Measurements from ENCODE around the gene KRT23.

Gene KRT23

DNA sequence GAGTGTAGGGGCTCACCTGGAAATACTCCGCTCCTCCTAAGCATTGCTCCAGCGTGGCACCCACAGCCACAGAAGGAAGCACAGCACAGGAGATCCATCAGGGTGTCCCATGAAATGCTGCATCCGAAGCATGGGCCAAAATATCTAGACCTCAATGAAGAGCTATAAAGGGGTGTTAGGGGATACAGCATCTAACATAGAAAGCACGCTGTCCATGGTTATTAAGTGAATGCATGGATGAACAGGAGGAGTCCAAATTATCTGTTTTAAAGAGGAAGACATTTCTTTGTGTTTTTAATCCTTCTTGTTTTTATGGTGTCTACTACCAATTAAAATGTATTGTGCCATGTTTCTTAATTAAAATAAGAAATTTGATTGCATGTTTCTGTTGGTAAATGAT lies 30.8 kb downstream of the KRT23 start:
- no peak for DNase-seq

DNA sequence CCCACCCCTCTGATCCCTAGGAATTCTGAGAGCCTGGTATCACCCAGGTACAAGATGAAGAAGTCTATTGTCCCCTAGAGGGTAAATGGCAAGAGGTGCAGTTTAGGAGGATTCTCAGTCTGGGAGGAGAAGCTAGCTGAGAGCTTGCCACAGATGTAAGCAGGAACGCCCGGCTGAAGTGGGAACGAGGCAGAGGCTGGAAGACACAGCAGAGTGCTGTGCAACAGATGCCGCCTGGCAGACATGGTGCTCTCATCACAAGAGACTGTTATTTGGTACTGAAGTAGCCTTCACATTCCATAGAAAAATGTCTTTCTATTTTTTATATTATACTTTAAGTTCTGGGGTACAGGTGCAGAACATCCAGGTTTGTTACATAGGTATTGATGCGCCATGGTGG lies 32.1 kb downstream of the KRT23 start:
- DNase-seq: no peak

DNA sequence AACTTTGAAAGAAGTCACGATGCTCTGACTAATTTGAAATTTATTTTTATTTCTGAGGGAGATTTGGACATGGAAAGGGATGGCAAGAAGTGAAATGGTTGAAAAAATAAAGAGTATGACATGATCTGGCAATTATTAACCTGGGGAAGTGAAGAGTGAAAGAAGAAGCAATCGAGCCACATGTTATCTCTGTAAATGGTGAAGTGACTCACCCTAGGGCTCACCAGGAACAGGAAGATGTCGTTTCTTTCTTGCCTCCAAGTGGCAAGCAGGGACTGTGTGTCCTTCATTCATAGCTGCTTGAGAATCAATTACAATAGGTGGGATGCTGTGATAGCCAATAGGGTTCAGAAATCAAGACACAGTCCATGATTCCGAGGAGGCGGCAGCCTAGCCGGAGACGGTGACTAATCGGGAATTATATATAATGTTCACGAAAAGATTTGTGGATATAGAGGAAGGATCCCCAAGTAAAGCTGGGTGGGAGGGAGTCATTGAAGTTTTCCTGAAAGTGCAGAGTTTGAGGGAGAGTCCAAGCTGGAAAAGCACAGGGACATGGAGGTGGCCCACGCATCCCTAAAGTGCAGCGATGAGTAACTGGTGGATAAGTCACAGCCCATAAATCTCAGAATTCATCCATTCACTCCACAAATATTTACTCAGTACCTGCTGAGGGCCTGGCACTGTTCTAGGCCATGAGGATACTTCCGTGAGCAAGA lies 34.2 kb downstream of the KRT23 start:
- peak; percentile 16 for DNase-seq

DNA sequence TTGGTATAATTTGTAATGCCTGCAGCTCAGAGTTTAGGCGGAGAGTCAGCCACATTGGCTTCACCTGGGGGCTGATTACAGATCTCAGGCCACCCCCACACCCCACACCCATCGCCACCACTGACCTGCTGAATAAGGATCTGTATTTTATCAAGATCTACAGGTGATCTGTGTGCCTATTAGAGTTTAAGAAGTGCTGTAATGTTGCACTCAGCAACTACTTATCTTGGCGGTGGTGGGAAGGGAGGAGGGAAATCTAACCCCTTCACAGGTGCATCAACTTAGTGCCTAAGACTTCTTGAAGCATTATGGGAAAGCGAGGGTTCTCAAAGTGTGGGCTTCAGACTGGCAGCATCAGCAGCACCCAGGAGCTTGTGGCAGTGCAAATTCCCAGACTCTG lies 34.9 kb downstream of the KRT23 start:
- no peak for DNase-seq

DNA sequence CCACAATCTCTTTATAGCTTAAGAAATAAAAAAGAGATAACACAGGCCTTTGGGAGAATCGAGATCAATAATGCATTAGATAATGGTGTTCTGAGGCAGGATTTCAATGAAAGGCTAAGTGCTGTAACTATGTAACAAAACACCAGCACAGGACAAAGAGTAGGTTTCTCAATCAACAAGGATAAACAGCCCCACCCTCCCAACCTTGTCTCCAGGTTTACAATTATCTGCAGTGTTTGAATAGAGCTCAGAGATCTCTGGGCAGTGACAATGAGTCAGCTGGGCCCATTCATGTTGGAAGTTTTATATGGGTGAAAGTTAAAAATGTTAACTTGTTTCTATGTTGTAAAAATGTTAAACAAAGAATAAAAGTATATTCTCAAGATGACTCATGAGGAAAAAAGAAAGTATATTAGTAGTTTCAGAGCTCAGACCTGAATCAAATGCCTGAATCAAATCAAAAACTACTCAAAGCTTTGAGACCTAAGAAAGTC lies 35.4 kb downstream of the KRT23 start:
- no peak for DNase-seq

DNA sequence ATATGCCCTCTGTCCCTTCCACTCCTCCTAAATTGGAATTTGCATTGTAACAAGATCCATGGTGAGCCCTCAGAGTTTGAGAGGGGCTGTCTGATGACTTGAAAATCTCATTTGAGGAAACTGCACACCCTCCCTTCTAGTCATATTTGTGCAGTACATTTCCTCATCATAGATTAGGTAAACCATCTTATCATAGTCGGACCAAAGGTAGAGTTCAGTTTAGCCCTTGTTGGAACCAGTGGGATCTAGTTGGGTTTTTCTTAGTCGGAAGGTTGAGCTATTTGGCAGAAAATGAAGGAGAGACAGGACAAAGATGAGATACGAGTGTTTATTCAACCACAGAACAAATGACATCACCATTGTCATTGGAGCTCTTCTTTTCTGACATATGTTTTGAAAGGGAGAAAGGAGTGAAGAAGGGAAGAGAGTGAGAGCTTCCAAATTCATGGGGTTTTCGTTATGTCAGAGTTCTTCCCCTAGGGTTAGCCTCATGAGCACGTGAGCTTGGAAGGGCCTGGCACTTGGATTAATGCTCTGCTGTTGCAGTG lies 36.6 kb downstream of the KRT23 start:
- no peak for DNase-seq

DNA sequence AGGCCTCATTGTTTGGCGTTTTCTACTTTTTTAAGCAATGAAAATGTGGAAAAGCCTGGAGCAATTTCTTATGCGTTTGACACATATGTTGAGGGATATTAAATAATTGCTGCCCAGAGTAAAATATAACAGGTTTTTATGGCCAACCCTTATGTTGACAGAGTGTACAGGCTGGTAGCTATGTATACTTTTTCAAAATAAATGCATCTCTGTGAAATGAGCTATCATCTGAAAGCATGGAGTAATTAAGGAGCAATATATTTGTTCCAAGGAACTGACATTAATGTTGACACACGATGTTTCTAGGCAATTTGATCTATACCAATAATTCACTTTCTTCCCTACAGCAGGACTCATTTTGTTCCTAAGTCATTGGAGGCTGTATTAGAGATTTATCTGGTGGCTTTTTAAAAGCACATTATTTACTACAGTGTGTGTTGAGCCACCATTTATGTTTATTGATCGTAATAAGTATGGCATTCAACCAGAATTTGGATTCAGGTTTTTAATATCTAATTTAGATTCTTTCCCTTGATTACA lies 40.5 kb downstream of the KRT23 start:
- DNase-seq: no peak

DNA sequence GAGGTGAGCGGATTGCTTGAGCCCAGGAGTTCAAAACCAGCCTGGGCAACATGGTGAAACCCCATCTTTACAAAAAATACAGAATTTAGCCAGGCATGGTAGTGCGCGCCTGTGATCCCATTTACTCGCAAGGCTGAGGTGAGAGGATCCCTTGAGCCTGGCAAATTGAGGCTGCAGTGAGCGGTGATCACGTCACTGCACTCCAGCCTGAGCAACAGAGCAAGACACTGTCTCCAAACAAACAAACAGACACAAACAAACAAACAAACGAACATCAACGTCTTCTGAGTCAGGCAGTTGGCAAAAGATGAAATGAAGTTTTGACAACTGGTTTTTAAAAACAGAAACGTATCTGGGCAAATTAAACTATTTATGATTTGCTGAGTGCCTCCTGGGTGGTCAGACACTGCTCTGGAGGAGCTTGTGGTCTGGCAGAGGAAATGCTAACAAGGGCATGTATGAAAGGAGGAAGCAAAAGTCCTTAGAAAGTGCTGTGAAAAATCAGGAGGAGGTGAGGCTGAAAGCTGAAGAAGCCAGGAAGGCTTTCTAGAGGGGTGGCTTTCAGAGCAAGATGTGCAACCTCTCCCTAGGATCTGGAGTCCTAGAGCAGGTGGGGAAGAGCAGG lies 42.2 kb downstream of the KRT23 start:
- DNase-seq: peak; percentile 13

DNA sequence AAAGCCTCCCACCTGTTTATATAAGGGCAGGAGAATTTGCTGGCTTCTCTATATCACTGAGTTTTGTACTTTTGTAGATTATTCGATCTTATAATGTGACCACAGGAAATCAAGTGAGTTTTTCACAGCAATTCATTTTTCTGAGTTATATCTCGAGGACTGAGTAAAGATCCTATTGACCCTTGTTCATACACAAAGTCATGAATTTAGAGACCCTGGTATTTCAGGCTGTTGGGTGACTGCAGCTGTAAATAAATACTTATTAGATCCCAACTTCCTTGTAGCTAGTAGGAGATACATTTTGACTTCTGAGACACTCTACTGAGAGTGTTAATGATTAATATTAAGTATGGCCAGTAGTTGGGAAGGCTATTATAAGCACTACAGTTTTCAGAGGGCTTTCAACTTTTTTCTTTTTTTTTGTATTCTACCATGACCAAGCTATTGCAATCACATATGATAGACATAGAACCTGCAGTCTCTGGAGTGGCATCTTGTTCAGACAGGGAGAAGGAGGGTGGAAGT lies 49.2 kb downstream of the KRT23 start:
- no peak for DNase-seq

DNA sequence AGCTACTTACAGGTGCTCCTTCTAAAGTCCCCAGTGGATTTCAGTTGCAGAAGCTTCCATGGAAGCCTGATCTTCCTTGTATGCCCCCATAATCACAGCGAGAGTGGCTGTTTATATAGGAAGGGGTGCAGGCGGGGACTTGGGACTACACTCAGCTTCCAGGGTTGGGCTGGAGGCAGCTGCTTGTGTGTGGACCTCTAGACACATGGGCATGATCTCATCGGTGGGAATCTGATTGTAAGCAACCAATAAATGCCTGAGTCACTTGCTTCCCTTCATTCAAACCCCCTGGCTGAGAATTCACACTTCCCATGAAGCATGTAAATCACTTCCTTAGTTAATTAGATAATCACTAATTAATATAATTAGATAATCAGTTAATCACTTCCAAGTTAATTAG lies 51.4 kb downstream of the KRT23 start:
- DNase-seq: no peak

DNA sequence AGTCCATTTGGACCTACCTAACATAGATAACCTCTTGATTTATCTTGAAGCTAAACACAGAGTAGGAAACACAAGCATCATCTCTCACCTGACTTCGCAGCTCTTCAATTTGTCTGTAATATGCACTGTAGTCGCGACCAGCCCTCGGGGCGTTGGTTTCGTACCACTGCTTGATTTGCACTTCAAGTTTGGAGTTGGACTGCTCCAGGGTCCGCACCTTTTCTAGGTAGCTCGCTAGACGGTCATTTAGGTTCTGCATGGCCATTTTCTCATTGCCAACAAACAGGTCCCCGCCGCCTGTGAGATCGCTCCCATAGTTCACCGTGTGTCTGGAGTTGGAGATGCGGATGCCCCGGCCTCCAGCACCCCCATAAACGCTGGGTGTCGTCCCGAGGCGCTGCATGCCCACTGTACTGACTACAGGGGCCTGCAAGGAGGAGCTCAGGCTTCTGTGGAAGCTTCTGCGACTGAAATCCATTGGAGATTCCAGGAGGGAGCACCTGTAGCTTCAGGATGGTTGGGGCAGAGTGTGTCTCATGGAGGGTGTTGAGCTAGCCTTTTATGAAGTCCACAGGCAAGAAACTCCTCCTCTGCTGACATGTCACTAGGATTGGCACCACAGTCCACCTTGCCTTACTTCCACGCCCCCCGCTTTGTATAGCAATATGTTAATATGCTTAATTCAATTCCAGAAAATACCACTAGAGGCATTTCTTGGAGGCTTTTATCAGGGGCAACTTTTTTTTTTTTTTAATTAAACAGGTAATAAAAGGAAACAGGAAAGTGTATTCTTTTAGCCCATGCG lies 52.5 kb downstream of the KRT23 start, which contains the start of gene KRT20:
Gene KRT20, minus strand, starts transcription at position 535 of the 805 bp plus-strand sequence. Its CDS starts 57 bp downstream, at position 478.
- peak; percentile 33 for DNase-seq

DNA sequence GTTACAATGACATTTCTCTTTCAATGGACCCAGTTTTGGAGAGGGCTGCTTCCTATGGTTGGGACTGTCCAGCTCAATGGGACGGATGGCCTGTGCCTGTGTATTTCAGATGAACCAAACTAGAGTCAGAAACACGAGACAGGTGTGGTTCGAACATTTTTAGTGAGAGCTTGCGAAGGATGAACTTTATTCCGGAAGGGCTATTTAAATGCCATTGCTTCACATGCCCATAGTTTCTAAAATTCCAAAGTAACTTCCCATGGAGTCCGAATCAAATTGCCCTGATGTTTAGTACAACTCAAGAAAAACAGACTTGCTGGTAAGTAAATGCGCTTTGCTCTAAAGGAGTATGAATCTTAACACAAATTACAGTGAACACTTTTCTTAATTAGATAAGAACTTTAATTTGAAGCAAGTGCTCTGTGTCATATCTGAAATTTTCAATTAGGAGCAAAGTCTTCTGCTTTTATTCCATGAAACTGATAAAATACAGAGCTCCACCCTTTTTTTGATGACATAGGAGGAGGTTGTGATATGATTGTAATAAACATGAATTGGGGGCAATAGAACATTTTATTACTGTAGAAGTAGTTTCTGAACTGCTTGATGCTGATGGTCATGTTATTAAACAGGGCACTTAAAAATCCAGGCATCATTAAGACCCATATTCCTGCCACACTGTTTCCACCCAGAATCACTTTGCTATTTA lies 53.7 kb downstream of the KRT23 start:
- DNase-seq: no peak

DNA sequence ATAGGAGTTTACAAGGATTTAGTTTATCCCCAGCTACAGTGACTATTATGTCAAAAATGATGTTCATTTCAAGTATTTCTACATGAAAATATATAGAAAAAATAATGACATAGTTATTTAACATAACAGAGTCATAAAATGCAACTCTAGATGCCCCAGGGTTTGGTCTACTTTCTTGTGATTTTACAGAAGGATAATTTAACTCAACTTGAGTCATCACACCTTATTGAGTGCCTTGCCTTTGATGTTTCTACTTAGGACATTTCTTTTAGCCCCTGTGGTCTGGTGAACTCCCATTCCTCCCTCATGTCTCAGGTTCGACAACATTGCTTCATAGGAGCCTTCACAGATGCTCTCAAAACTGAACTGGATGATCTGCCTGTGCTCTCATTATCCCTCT lies 54.4 kb downstream of the KRT23 start:
- DNase-seq: no peak

DNA sequence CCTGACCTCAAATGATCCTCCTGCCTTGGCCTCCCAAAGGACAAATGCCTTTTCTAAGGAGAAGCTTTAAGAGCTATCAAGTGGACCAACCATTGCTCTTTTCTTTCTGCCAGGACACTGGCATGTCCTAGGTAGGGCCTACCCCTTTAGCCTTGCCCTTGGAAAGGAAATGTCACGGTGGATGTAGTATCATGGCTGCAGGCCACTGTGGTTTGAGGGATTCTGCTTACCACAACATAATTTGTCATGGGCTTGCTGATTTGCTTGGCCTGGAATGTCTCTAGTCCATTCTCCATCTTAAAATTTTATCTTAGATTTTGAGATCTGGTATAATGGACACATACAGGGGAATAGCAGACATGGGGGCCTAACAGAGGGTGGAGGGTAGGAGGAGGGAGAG lies 58.4 kb downstream of the KRT23 start:
- DNase-seq: no peak

DNA sequence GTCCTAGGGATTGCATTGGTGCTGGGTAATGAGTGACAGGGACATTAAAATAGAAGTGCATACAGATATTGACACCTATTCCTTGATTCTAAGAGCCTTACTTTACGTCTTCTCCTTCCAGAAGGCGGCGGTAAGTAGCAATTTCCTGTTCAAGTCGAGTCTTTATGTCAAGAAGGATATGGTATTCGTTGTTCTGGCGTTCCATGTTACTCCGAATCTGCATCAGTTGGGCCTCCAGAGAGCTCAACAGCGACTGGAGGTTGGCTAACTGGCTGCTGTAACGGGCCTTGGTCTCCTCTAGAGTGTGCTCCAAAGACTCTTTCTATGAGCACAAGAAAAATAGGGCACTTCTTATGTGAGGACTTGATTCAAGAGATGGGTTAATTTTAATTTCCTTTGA lies 59.4 kb downstream of the KRT23 start:
- no peak for DNase-seq

DNA sequence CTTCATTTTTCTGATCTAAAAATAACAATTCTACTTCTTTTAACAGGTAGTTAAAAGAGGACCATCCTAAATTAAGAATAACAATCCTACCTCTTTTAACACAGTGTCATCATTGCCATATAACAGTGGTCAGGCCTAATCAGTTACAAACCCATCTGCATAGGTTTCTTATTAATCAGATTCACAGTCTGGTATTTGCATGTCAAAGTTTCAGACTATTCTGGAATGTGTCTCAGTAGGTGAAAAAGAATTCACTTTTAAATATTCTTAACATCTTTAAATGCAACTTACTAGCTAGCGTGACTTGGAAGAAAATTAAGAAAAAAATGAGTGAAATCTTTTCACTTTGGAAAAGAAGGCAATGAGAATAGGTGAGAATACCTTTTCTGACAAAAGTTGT lies 63.6 kb downstream of the KRT23 start:
- no peak for DNase-seq

DNA sequence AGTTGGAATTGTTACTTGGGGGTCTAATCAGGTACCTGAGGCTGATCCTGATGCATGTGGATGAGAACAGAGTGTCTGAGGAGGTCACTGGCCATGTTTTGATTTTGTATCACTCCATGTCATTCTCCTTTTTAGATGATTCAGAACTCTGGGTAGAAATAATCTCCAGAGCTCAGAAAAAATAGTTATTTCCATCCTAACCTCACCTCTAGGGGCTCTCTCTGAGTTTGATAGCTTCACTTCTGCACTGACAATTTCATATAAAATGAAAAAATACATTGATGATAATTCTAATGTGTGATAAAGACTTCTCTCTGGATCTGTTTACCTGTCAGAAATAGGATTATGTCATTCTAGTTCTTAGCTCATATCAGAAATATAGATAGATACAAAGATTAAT lies 64.2 kb downstream of the KRT23 start:
- DNase-seq: no peak
